Measurements from ENCODE around the gene SREBF1.

DNA sequence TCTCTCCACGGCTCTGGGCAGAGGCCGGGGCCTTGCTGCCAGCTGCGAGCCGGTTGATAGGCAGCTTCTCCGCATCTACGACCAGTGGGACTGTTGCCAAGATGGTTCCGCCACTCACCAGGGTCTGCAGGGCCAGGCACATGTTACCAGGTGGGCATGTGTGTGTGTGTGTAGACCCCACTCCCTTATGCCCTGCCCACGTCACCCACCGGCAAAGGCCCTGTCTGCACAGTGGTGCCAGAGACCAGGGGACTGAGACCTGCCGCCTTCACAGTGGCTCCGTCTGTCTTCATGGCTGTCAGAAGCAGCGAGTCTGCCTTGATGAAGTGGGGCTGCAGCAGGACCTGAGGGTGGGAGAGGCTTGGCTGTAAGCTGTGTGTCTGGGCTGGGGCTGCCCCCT, 17.7 kb downstream of the SREBF1 start:
- TF ChIP-seq POLR2A (IDR thresholded peaks at IDR 0.05) = no peak
- no peak for TF ChIP-seq CTCF (IDR thresholded peaks at IDR 0.05)
